GM11168 (cell line): ENCODE results near the gene SENP6.

Experiments
- in situ Hi-C: fragments of 300-500 bp; cut with MboI; formaldehyde crosslinking; loops from one replicate; pipeline ENCODE4 v1.12.0; 2022; ENCODE audit warnings: low sequenced_read_pairs; ENCODE audit not compliant: unreplicated experiment

The SENP6 gene

DNA sequence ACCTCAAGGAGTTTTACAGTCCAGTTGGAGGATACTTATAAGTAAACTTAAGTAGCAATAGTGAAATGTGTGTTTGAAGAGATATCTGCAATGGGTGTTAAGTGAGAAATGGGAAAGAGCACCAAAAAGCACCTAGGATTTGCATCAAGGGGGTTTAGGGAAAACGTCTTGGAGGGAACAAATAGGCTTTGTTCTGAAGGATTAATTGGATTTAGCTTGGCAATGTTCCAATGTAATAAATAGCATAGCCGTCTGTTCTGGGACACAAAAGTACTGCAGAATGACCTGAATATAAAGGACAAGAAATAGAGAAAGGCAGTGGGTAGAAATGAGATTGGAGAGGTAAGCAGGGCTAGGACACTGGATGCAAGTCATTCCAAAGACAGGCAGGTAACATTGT, 144.5 kb downstream of the SENP6 start:
- in situ Hi-C loops, result no loop called here

DNA sequence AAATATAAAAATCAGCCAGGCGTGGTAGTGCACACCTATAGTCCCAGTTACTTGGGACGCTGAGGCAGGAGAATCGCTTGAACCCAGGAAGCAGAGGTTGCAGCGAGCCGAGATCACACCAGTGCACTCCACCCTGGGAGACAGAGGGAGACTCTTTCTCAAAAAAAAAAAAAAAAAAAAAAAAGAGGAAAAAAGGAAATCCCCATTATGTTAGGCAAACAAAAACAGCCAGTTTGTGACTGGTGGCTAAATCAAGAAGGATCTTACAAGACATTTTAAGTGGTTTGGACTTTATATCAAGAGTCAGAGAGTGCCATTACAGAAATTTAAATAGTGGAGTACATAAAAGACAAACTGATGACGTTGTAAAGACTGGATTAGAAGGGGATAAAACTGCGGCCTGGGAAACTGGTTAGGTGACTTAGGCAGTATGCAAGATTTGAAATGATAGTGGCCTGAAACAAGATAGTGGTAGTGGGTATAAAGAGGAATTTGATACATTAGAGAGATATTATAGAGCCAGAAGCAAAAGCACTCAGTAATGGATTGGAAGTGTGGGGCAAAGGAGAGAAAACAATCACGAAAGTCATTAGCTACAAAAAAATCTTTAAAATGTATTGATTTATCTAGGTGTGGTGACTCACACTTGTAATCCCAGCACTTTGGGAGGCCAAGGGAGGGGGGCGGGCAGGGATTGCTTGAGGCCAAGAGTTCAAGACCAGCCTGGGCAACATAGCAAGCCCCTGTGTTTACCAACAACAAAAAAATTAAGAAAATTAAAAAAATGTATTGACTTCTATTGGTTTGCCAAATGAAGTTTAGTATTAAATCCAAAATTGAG, 145.7 kb downstream of the SENP6 start:
- in situ Hi-C loops, result no loop called here

DNA sequence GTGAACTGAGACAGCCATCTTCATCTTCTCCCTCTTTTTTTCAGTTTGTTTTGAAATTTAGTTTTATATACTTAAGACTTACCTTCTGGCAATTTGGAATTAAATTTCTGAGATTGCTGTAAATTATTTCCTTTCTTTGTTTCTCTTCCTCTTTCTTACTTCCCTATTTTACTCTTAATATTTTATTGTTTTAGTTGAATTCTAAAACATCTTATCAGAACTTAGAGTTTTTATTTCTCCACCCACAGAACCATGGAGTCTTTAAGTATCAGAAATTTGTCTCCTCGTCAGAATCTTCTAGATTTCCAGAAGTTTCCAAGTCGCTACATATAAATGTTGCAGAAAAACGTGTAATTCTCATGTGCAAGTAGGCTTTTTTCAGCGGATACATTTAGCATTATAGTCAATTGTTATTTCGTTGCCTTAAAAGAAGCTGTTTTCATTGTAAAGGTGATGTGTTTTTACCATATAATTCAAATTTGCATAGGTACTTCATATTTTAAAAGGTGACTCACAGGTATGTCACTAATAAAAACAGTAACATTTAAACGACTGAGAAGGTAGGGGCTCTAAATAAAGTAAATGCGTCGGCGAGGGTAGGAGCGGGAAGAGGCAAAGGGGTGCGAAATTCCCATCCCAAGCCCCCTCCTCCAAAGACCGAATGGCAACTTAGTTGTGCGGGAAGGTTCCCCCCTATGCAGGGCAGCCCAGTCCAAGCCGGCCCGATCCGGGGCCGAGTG, 146.5 kb downstream of the SENP6 start:
- in situ Hi-C loops, result no loop called here

DNA sequence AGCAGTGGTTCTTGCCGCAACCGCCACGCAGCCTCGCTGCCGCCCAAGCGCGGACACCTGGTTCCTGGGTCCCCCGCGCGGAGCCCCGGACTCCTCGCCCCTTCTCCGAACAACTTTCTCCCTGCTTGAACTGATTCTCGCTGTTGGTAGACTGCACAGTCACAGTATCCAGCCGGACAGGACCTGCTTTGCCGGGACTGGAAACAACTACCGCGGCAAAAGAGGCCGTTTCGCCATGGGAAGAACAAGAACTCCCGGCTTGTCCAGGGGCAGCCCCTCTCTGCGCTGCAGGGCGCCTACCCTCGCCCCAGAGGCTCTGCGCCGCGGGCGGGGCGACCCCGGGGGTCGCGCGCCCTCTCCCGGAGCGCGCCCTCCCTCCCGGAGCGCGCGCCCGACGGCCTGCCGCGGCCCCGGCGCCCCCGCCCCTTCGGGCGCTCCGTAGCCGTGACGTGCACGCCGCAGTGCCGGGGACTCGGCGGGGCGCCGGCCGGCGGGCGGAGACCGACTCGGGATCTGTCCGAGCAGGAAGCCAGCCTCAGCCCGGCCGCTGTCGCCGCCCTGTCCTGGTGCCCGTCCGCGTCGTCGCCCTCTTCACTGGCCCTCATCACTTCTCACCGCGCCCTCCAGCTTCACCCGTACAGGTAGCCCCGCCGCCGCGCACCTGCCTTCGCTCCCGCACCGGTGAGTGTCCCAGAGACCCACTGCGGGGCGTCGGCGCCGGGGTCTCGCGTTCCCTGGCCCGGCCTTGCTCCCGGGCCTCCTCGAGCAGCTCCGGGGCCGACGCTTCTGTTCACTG, 147.3 kb downstream of the SENP6 start, which contains the start of gene MYO6:
Gene MYO6, plus strand, starts transcription at position 497 of the 796 bp plus-strand sequence. CDS start 68,309 bp downstream, outside the sequence.
- in situ Hi-C loops, result no loop called here

DNA sequence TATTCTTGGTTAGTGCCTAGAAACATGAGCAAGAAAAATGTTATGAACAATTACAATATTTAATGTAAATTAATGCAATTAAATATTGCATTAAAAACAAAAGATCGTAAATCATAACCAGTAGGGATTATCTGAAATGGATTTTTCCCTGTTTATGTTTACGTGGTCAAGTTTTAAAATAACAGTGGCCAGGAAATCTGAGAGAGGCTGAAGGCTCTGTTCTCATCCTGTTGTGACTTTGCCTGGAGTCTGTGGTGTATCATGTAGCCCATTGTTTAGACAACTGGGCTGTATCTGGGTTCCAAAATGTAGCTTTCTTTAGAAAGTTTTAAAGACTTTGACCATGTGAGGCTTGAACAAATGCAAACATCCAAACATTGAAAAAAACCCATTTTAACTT, 149.8 kb downstream of the SENP6 start:
- in situ Hi-C loops, result no loop called here

DNA sequence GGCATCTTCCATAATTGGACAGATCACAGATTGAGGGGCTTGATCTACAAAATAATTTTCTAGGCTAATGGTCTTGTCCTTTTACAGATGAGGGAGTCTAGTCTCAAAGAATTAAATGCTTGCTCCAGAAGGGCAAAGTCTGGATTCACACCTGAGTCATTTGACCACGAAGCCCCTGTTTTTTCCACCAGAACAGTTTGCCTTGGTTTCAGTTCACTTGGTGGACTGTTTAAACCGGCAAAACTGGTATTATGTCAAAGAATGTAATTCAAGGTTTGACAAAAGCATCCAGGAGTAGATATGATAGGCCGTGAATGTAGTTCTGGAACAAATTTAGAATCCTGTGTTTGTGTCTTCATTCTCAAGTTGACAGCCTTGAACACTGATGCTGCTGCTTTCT, 150.7 kb downstream of the SENP6 start:
- in situ Hi-C loops, result no loop called here

DNA sequence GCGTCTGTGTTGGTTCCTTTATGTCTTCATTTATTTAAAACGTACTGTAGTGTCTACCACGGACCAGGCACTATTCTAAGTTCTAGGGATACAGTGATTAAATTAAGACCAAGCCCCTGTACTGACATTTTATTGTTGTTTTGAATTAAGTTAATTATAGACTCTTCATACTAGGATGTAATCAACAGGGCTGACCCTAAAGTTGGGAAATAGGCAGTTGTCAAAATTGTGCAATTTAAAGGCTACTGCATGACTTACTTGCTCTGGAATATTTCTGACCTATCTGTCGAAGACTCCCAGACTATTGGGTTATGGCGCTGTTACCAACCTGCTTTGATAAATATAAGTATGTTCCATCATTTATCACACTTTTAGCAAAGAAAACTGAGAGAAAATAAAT, 154.0 kb downstream of the SENP6 start:
- in situ Hi-C loops, result no loop called here

DNA sequence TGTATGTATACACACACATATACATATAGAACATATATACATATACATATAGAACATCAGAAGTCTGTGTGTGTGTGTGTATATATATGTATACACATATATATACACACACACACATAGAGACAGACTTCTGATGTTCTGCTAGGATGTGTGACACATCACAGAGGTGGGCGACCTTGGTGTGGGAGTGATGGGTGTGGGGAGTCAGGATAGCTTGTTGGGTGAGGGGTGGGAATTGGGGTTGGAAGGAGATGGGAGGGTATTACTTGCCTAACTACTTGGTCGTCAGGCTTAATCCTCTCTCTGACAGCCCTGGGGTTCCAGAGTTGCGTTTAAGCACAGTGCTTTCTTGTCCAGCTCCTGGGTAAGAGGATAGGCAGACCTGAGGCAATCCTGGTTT, 155.6 kb downstream of the SENP6 start:
- in situ Hi-C loops, result no loop called here

DNA sequence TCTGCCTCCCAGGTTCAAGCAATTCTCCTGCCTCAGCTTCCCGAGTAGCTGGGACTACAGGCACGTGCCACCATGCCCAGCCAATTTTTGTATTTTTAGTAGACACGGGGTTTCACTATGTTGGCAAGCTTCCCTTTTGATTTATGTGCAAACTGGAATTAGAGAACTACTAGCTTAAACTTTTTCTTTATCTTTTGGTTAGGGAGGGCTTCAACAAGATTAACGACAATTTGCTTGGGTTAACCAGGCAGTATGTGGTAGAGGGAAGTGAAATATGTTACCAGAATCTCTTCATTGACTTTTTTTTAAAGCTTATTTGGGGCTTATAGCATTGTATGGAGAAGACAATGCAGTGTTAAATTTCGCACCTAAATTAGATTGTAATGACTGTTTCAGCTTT, 156.4 kb downstream of the SENP6 start:
- in situ Hi-C loops, result no loop called here

DNA sequence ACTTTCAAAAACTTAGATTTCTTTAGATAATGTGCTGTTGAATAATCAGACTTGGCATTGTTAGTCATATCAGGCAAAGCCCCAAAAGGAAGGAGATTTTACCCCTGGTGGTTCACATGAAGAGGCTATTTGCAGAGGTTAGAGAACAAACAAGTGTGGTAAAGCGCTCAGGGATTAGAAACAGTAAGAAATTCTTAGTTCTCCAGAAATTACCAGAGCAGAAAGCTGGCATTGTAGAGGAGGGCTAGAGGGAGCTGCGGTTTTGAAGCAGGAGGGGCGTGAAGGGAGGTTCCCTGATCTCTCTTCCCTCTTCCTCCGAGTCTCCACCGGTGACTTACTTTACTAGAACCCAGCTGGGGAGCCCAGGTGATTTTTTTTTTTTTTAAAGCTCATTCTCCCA, 157.5 kb downstream of the SENP6 start:
- in situ Hi-C loops, result no loop called here

DNA sequence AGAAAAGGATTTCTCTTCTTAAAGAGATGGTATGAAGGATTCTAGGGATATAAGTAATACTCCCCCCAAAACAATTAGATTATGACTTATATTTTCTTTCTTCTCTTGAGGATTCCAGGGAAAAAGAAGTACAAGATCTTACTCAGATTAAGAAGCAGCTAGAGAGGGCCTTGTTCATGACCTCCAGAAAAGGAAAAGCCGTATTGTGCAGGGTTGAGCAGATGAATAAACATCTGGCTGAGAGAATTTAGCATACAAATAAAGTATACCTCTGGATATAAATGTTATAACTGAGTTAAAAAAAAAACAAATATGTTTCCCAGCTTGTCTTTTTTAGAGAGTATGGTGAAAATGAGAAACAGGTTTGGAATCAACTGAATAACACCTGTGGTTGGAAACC, 158.6 kb downstream of the SENP6 start:
- in situ Hi-C loops, result no loop called here

DNA sequence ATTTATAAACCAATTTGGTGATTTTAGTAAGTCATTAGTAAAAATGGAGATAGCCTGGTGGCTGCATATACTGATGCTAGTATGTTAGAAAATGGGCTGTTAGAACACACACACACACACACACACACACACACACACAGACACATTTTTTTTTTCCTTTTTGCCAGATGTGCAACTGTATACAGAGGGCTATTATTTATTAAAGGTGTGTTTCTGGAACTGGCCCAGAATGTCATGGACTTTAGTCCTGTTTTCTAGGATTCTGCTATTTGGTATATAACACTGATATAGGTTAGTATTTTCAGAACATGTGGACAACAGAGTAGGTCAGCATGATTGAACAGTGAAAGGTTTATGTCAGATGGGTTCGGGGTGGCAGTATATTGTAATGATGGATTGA, 159.8 kb downstream of the SENP6 start:
- in situ Hi-C loops, result no loop called here

DNA sequence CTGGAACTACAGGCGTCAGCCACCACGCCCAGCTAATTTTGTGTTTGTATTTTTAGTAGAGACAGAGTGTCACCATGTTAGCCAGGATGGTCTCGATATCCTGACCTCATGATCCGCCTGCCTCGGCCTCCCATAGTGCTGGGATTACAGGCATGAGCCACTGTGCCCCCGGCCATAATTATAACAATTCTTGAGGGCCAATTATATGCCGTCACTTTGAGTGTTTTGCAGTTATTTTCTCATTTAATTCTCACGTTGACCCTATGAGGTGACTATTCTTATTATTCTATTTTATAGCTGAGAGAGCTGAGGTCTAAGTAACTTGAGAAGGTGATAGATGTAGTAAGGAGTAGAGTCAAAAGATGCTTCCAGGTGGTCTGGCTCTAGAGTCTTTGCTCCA, 160.4 kb downstream of the SENP6 start:
- in situ Hi-C loops, result no loop called here

DNA sequence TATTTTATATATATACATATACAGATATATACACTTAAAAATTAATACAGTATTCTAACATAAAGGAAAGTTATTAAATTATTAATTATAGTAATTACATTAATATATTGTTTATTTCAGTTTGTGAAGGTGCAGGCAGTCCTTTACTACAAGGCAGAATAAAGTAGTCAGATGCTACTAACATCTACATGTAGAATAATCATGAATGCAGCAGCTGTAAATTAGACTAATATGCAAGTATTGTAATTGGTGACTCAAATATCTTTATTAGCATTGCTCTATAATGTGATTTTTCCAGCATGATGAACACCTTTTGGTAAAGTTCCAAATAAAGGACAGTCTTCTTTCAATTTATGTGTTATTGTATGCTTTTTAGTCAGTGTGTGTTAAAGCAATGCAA, 164.7 kb downstream of the SENP6 start:
- in situ Hi-C loops, result no loop called here
